Measurements from ENCODE around the gene CRACR2B. TPM values are rescaled to one million over a fixed set of nuclear protein-coding genes. Genes with fewer than 3 reads are reported as not detected.

CRACR2B gene
- total and polyA plus RNA-seq, 2 donors (not counting 1 experiment from before 2014, with no cell fraction given) = 9.7 to 67.7 TPM

DNA sequence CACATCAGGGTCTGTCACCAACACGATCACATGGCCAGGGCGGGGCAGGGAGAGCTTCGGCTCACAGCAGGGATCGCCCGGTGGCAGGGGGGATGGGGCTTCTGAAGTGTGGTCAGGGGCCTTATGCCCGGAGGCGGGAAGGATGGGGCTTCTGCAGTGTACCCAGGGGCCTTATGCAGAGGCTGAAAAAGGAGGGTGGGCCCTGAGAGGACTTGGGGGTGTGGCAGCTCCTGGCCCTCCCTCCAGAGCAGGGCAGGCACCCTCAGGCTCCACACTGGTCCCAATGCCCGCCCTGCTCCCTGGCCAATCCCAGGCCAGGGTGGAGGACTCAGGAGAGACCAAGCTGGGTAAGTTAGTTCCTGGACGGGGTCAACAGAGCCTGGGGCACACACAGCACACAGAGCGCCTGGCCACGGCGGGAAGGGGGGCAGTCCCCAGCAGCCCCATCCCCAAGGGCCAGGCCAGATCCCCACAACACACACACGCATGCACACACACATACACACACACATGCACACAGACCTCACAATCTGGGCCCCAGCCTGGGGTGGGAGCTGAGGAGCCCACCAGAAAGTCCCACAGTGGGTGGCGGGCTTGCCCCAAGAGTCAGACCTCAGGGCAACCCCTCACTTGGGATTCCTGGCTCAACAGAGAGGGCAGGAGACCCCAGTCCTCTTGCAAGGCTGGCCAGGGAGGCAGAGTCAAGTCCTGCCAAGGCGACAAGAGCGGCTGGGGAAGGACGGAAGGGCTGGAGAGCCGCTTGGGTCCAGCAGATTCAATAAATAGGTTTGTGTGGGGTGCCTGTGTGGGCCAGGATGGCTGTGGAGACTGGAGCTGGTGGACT is 36.8 kb upstream of the CRACR2B start:
- ChIA-PET POLR2A (interaction anchor here (0.6 kb wide), 1 partner anchor 48 kb away, joined by 5 read pairs; no protein-coding TSS in a partner anchor), CTCF (no interaction called here)
- no peak overlapping the region for H3K4me3 ChIP-seq (ENCODE audit: control extremely low read depth in 1 of 5, extremely low read depth in 1 of 5, insufficient read depth in 1 of 5, low read depth in 2 of 5, low read length in 4 of 5)
- TF ChIP-seq, protein P1, sequence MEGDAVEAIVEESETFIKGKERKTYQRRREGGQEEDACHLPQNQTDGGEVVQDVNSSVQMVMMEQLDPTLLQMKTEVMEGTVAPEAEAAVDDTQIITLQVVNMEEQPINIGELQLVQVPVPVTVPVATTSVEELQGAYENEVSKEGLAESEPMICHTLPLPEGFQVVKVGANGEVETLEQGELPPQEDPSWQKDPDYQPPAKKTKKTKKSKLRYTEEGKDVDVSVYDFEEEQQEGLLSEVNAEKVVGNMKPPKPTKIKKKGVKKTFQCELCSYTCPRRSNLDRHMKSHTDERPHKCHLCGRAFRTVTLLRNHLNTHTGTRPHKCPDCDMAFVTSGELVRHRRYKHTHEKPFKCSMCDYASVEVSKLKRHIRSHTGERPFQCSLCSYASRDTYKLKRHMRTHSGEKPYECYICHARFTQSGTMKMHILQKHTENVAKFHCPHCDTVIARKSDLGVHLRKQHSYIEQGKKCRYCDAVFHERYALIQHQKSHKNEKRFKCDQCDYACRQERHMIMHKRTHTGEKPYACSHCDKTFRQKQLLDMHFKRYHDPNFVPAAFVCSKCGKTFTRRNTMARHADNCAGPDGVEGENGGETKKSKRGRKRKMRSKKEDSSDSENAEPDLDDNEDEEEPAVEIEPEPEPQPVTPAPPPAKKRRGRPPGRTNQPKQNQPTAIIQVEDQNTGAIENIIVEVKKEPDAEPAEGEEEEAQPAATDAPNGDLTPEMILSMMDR (IDR thresholded peaks at IDR 0.05) = no peak
- no peak for TF ChIP-seq EZH2 (IDR thresholded peaks at IDR 0.05; ENCODE audit: borderline replicate concordance, insufficient read depth, low read depth, low read length, poor library complexity, severe bottlenecking)
- peaks cover 18 to 31% of the 10 kb centered on the region in 2 donors for H3K4me1 ChIP-seq (ENCODE audit: control insufficient read depth in 2 of 2, insufficient read depth in 2 of 2, low read length in 2 of 2)
- no peak overlapping the region for H3K4me2 ChIP-seq (replicated peaks; ENCODE audit: low read depth, low read length, poor library complexity, severe bottlenecking)
- H3K9me3 Mint-ChIP-seq (ENCODE audit: insufficient read depth) = no peaks in the 10 kb centered on the region
- peaks cover 0 to 24% (median 5%) of the 10 kb centered on the region in 4 experiments for H3K27me3 ChIP-seq (replicated peaks in 1 of 4; ENCODE audit: control extremely low read depth in 1 of 4, control insufficient read depth in 3 of 4, insufficient read depth in 4 of 4, low read length in 3 of 4)
- 91% methylated on average over 14 of the region's 18 CpGs for WGBS (ENCODE audit: insufficient coverage)
- H3K27me3 Mint-ChIP-seq = no peaks in the 10 kb centered on the region
- intact Hi-C loops (cut with micrococcal nuclease) = loop anchor here (10.0 kb wide), 1 partner anchor 336 kb away; the partner anchor contains the start of gene PTDSS2
- DNase-seq (no peak), ATAC-seq (ENCODE audit: low read depth) (no peak)
- peaks cover 0 to 7% of the 10 kb centered on the region in 2 experiments for H3K36me3 ChIP-seq (replicated peaks in 1 of 2; ENCODE audit: control extremely low read depth in 1 of 2, control insufficient read depth in 1 of 2, extremely low read depth in 1 of 2, insufficient read depth in 2 of 2, low read length in 1 of 2)
- no peak overlapping the region for H3K9ac ChIP-seq (ENCODE audit: low read length)
- peaks cover 25% of the 10 kb centered on the region for H3K79me2 ChIP-seq (ENCODE audit: control insufficient read depth, insufficient read depth, low read length)
- peaks cover 7% of the 10 kb centered on the region for H3K4me1 Mint-ChIP-seq
- no peak overlapping the region for H3K27ac ChIP-seq (ENCODE audit: low read length in 2 of 2)
- H2AFZ ChIP-seq (ENCODE audit: insufficient read depth, low read depth, low read length, poor library complexity, severe bottlenecking) = no peak overlapping the region
- no peak overlapping the region for H3K4me3 Mint-ChIP-seq
- no peak overlapping the region for H3K27ac Mint-ChIP-seq
- H4K20me1 ChIP-seq (ENCODE audit: control insufficient read depth, insufficient read depth, low read length, poor library complexity, severe bottlenecking) = peaks cover 54% of the 10 kb centered on the region
- peaks cover 0 to 3% (median 0%) of the 10 kb centered on the region in 3 donors for H3K9me3 ChIP-seq (ENCODE audit: control extremely low read depth in 1 of 3, control insufficient read depth in 2 of 3, insufficient read depth in 1 of 3, low read length in 2 of 3)
